Inferior parietal cortex (tissue), 1 donor: Measurements from ENCODE around the gene B3GNT8.
"Not testable (repeated sequence)": the region's sequence is repeated elsewhere in the genome, so short reads cannot be mapped to it uniquely, and the experiment has no call there.

ENCODE experiments used
- DNase-seq: peaks from one replicate; pipeline ENCODE4 v3.0.0-alpha.2; 2016; ENCODE audit errors: extremely low spot score

Gene B3GNT8

GRCh38 chr19:41416194-41416674, 10.9 kb downstream of the B3GNT8 start:
- no peak for DNase-seq

- no peak for DNase-seq
Measured at GRCh38 chr19:41415154-41415571, 12.0 kb downstream of the B3GNT8 start.

GRCh38 chr19:41414461-41414860, 12.7 kb downstream of the B3GNT8 start:
- no peak for DNase-seq

GRCh38 chr19:41413947-41414346, 13.2 kb downstream of the B3GNT8 start:
- DNase-seq = no peak

- DNase-seq = no peak
Measured at GRCh38 chr19:41412953-41413352, 14.2 kb downstream of the B3GNT8 start.

- DNase-seq = peak; percentile 57
Measured at GRCh38 chr19:41411968-41412265, 15.3 kb downstream of the B3GNT8 start.

GRCh38 chr19:41411100-41411967, 15.8 kb downstream of the B3GNT8 start:
- DNase-seq = no peak

GRCh38 chr19:41410336-41411054, 16.7 kb downstream of the B3GNT8 start:
- DNase-seq = no peak

- no peak for DNase-seq
Measured at GRCh38 chr19:41409288-41409687, 17.9 kb downstream of the B3GNT8 start.

- DNase-seq = not testable (repeated sequence)
Measured at GRCh38 chr19:41408846-41409245, 18.3 kb downstream of the B3GNT8 start.

- DNase-seq = no peak
Measured at GRCh38 chr19:41408256-41408655, 18.9 kb downstream of the B3GNT8 start.

- DNase-seq = no peak
Measured at GRCh38 chr19:41407271-41407670, 19.9 kb downstream of the B3GNT8 start.

- no peak for DNase-seq
Measured at GRCh38 chr19:41405776-41406175, 21.4 kb downstream of the B3GNT8 start.

- no peak for DNase-seq
Measured at GRCh38 chr19:41403181-41403970, 23.8 kb downstream of the B3GNT8 start.

- DNase-seq = no peak
Measured at GRCh38 chr19:41402010-41402409, 25.2 kb downstream of the B3GNT8 start.

GRCh38 chr19:41401483-41401882, 25.7 kb downstream of the B3GNT8 start:
- DNase-seq = no peak

- no peak for DNase-seq
Measured at GRCh38 chr19:41399525-41399924, 27.6 kb downstream of the B3GNT8 start.

GRCh38 chr19:41399091-41399490, 28.1 kb downstream of the B3GNT8 start:
- DNase-seq = no peak

GRCh38 chr19:41398598-41398997, 28.6 kb downstream of the B3GNT8 start:
- DNase-seq = no peak

GRCh38 chr19:41398050-41398418, 29.1 kb downstream of the B3GNT8 start:
- no peak for DNase-seq

GRCh38 chr19:41397086-41398049, 29.8 kb downstream of the B3GNT8 start, which contains the start of the genes BCKDHA and EXOSC5:
BCKDHA (plus strand) TSS chr19:41397818; CDS start chr19:41397828, 10 bp downstream.
EXOSC5 (minus strand) TSS chr19:41397359; CDS start chr19:41397328, 31 bp downstream.
- peak; percentile 100 for DNase-seq
